Coronary artery (tissue), 2 donors: ENCODE measurements around the gene WDPCP.

ENCODE experiments used
- DNase-seq: peaks from one replicate; pipeline ENCODE4 v3.0.0-alpha.2; 2017; ENCODE audit warnings: low spot score
- H3K27ac ChIP-seq, 2 donors: fragments of 200-600 bp; sonication (generic); one replicate each; pipeline ENCODE4 v1.5.1; 2016 to 2019
- H3K4me3 ChIP-seq: fragments of 200-600 bp; sonication (generic); 2 replicates; pipeline ENCODE4 v1.5.1; 2016; ENCODE audit warnings: mild to moderate bottlenecking, moderate library complexity
- TF ChIP-seq, protein P1 (sequence below): fragments of 200-600 bp; sonication (generic); IDR thresholded peaks from one replicate; pipeline ENCODE4 v1.5.1; 2019; ENCODE audit warnings: antibody characterized with exemption

Gene WDPCP

DNA sequence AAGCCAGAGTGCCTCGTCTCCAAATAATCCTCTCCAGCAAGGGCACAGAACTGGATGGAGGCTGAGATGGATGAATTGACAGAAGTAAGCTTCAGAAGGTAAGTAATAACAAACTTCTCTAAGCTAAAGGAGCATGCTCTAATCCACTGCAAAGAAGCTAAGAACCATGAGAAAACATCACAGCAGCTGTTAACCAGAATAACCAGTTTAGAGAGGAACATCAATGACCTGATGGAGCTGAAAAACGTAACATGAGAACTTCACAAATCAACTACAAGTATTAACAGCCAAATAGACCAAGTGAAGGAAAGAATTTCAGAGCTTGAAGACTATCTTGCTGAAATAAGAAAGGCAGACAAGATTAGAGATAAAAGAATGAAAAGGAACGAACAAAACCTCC lies 32.3 kb downstream of the WDPCP start:
- no peak overlapping the region for H3K4me3 ChIP-seq
- DNase-seq = no peak
- TF ChIP-seq, protein P1, sequence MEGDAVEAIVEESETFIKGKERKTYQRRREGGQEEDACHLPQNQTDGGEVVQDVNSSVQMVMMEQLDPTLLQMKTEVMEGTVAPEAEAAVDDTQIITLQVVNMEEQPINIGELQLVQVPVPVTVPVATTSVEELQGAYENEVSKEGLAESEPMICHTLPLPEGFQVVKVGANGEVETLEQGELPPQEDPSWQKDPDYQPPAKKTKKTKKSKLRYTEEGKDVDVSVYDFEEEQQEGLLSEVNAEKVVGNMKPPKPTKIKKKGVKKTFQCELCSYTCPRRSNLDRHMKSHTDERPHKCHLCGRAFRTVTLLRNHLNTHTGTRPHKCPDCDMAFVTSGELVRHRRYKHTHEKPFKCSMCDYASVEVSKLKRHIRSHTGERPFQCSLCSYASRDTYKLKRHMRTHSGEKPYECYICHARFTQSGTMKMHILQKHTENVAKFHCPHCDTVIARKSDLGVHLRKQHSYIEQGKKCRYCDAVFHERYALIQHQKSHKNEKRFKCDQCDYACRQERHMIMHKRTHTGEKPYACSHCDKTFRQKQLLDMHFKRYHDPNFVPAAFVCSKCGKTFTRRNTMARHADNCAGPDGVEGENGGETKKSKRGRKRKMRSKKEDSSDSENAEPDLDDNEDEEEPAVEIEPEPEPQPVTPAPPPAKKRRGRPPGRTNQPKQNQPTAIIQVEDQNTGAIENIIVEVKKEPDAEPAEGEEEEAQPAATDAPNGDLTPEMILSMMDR = no peak
- no peak overlapping the region for H3K27ac ChIP-seq

GRCh38 chr2:63555299-63555698 lies 33.0 kb downstream of the WDPCP start:
- TF ChIP-seq, protein P1 = no peak
- no peak for DNase-seq
- no peak overlapping the region for H3K27ac ChIP-seq
- no peak overlapping the region for H3K4me3 ChIP-seq

DNA sequence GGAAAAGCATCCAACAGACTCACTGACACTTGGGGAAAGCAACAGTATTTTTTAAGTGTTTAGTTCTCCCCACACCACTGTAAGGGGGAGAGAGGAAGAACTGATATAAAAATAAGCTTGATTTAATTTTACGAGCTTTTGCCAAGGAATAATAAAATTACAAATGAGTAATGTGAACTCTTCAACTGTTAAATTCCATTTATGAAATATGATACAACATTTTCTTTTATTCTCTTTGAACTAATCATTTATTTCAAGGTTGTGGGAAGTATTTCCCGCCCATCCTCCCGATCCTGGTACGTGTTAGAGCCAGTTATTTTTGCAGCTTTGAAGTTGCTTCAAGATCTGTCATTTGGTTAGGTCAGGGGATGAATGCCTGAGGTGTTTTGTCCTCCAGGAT lies 35.2 kb downstream of the WDPCP start:
- TF ChIP-seq, protein P1 = no peak
- no peak for DNase-seq
- no peak overlapping the region for H3K4me3 ChIP-seq
- H3K27ac ChIP-seq = no peak overlapping the region

- TF ChIP-seq, protein P1 = no peak
- no peak for DNase-seq
- Histone ChIP-seq H3K4me3 (no peak overlapping the region), H3K27ac (no peak overlapping the region)
These were observed 43.3 kb downstream of the WDPCP start for GRCh38 chr2:63545023-63545422.

DNA sequence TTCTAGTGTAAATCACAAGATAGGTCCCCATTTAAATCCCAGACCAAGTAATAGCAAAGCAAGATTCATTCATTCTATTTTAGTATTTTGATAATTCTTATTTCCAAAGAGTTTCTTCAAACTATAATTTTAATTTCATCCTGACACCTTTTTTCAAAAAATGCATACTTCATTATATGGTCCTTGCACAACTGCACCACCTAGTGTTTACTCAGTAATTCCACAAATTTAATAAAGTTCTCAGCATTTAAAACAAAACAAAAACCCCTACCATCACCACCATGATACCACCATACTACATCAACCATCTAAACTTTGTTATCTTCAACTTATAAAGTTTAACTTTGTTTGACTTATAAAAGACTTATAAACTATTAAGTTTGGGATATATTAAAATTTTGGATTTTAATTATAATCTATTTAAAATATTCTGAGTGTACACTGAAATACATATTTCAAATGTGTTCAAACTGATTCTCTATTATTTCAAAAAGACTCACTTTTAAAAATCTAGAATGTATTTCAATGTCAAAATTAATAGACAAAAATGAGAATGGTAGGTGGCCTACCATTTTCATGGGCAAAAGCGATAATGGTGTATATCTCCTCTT lies 44.2 kb downstream of the WDPCP start:
- H3K27ac ChIP-seq = no peak overlapping the region
- TF ChIP-seq, protein P1 = no peak
- no peak overlapping the region for H3K4me3 ChIP-seq
- DNase-seq = no peak

DNA sequence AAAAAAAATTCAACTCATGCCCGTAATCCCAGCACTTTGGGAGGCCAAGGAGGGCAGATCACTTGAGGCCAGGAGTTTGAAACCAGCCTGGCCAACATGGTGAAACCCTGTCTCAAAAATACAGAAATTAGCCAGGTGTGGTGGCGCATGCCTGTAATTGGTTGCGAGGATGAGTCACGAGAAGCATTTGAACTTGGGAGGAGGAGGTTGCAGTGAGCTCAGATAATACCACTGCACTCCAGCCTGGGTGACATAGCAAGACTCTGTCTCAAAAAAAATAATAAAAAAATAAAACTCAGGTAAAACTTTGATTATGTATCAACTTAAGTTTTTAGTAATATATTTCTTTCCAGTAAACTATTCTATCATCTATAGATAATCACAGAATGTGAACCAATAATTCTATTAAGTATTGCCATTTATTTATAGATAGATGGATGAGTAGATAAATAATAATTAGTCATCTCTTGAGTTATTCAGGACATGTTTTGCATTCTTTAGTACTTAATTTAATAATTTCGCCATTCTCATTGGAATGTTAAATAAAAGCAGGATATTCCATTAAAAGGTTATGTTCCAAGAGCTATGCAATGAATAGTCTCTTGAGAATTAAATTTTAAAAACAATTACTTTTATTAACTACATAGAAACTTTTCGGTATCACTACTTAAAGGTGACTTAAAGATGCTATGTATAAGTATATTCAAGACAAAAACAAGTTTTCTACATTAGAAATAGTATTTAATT lies 48.7 kb downstream of the WDPCP start:
- DNase-seq = no peak
- Histone ChIP-seq H3K4me3 (no peak overlapping the region), H3K27ac (no peak overlapping the region)
- TF ChIP-seq, protein P1 = no peak

DNA sequence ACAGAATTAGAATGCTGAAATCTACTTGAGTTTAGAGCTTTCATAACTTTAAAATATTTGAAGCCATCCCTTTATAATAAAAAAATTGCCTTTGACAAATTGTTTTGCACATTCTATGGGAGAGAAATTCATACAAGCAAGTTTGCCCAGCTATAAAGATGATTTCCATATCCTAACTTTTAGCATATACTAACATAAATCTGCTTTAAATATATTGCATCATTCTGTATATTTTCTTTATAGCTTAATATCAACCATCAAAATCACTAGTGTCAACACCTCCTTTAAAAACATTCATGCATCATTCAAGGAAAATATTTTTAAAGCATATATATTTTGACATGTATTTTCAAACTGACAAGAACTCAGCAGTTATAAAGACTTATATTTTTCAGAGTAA lies 49.9 kb downstream of the WDPCP start:
- Histone ChIP-seq H3K27ac (no peak overlapping the region), H3K4me3 (no peak overlapping the region)
- no peak for DNase-seq
- TF ChIP-seq, protein P1 = no peak
